SKM-1 treated with dmso at 0.1 percent for 144 hours (cell line): ENCODE data around the gene SPAG7.

Experiments used
- DNase-seq: peaks from one replicate; lab custom pipeline; 2025; ENCODE audit not compliant: unreplicated experiment; lab: John Stamatoyannopoulos, UW

SPAG7 gene

GRCh38 chr17:4950075-4950745 is 17.4 kb downstream of the SPAG7 start:
- no peak for DNase-seq

- DNase-seq = no peak
Observed at GRCh38 chr17:4949321-4950074, 18.1 kb downstream of the SPAG7 start.

GRCh38 chr17:4948931-4949320 is 18.7 kb downstream of the SPAG7 start:
- no peak for DNase-seq

- peak; percentile 63 for DNase-seq
Observed at GRCh38 chr17:4948166-4948930, 19.3 kb downstream of the SPAG7 start, which contains the start of gene PFN1. Gene PFN1, minus strand, starts transcription at chr17:4948530. Its CDS starts 136 bp downstream, at chr17:4948394.

- DNase-seq = no peak
Observed at GRCh38 chr17:4947411-4948165, 20.0 kb downstream of the SPAG7 start.

GRCh38 chr17:4947010-4947410 is 20.6 kb downstream of the SPAG7 start:
- DNase-seq = no peak

GRCh38 chr17:4946312-4946976 is 21.2 kb downstream of the SPAG7 start:
- DNase-seq = no peak

- no peak for DNase-seq
Observed at GRCh38 chr17:4945944-4946280, 21.7 kb downstream of the SPAG7 start.

GRCh38 chr17:4945176-4945943 is 22.3 kb downstream of the SPAG7 start:
- peak; percentile 9 for DNase-seq

- no peak for DNase-seq
Observed at GRCh38 chr17:4944554-4945175, 23.0 kb downstream of the SPAG7 start.

- DNase-seq = peak; percentile 40
Observed at GRCh38 chr17:4944163-4944553, 23.5 kb downstream of the SPAG7 start.

GRCh38 chr17:4942760-4943508 is 24.7 kb downstream of the SPAG7 start:
- DNase-seq = no peak

- no peak for DNase-seq
Observed at GRCh38 chr17:4941319-4941610, 26.4 kb downstream of the SPAG7 start.

GRCh38 chr17:4940555-4941318 is 26.9 kb downstream of the SPAG7 start:
- DNase-seq = no peak

- DNase-seq = peak; percentile 93
Observed at GRCh38 chr17:4939796-4940554, 27.6 kb downstream of the SPAG7 start, which contains the start of the genes RNF167 and SLC25A11. Gene RNF167, plus strand, starts transcription at chr17:4940268. Its CDS starts 642 bp downstream, at chr17:4940910. Gene SLC25A11, minus strand, starts transcription at chr17:4940046. Its CDS starts 136 bp downstream, at chr17:4939910.

GRCh38 chr17:4939546-4939795 is 28.1 kb downstream of the SPAG7 start:
- no peak for DNase-seq

- DNase-seq = no peak
Observed at GRCh38 chr17:4938688-4939545, 28.7 kb downstream of the SPAG7 start.
